ENCODE measurements around the gene ATP10D.
"Not testable (repeated sequence)": the region's sequence is repeated elsewhere in the genome, so short reads cannot be mapped to it uniquely, and the experiment has no call there.

DNA sequence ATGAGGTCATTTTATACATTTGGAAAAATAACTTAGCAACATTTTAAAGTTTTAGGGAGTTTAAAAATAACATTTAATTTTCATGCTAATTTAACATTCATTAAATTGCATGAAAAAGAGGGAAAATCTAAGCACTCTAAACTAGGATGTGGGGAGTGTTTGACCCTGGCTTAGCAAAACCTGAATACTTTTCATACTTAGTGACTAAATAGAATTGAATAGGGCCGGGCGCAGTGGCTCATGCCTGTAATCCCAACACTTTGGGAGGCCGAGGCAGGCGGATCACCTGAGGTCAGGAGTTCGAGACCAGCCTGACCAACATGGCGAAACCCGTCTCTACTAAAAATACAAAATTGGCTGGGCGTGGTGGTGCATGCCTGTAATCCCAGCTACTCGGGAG is 1.7 kb downstream of the ATP10D start:
- TF ChIP-seq, protein P1, sequence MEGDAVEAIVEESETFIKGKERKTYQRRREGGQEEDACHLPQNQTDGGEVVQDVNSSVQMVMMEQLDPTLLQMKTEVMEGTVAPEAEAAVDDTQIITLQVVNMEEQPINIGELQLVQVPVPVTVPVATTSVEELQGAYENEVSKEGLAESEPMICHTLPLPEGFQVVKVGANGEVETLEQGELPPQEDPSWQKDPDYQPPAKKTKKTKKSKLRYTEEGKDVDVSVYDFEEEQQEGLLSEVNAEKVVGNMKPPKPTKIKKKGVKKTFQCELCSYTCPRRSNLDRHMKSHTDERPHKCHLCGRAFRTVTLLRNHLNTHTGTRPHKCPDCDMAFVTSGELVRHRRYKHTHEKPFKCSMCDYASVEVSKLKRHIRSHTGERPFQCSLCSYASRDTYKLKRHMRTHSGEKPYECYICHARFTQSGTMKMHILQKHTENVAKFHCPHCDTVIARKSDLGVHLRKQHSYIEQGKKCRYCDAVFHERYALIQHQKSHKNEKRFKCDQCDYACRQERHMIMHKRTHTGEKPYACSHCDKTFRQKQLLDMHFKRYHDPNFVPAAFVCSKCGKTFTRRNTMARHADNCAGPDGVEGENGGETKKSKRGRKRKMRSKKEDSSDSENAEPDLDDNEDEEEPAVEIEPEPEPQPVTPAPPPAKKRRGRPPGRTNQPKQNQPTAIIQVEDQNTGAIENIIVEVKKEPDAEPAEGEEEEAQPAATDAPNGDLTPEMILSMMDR (IDR thresholded peaks at IDR 0.05): not testable (repeated sequence)
- not testable (repeated sequence) for TF ChIP-seq POLR2A (IDR thresholded peaks at IDR 0.05)

Measured in upper lobe of left lung (tissue), 4 donors.